ENCODE measurements around the gene IDI2.

Gene IDI2

DNA sequence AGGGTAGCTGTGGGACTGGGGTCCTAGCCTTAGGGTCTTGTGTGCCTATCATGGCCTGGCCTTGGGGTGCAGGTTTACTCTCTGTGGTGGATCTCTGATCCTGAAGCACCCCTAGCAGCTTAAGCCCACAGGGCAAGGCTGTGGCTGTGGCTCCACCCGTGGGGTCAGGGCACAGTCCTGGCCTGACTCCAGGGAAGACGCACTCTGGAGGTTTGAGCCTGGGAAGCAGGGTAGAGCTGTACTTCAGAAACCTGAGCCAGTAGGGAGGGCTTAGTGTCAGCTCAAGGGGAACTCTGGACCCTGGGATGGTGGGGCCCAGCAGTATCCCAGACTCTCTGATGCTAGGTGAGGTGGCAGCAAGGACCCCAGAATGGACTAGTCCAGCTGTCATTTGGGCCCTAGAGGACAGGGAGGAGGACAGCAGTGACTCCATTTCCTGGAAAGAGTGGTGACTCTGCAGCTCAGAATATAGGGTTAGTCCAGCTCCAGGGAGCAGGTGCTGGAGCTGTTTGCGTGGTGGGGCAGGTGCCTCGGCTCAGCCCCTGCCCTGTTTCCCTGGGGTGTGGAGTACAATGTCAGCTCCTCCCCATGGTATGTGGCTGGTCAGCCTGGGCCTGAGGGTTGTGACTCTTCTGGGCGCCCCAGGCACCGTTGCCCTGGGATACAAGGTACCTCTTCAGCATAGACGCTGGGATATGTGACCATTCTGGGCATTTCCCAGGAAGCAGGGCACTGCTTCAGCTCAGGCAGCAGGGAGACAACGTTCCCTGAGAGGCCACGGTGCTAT is 21.6 kb downstream of the IDI2 start:
- DNase-seq, result no peak

DNA sequence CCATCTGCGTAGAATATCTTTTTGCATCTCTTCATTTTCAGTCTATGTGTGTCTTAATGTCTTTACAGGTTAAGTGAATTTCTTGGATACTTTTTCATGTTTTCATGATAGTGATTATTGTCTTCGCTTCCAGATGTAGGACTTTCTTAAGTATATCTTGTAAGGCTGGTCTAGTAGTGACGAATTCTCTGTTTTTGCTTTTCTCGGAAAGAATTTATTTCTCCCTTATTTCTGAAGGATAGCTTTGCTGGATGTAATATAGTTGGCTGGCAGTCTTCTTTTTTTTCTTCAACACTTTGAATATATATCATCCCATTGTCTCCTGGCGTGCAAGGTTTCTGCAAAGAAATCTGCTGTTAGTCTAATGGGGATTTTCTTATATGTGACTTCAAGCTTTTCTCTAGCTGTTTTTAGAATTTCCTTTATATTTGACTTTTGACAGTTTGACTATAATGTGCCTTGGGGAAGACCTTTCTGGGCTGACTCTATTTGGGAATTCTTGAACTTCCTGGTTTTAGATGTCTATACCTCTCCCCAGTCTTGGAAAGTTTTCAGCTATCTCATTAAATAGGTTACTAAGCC is 23.1 kb downstream of the IDI2 start:
- DNase-seq, result no peak

DNA sequence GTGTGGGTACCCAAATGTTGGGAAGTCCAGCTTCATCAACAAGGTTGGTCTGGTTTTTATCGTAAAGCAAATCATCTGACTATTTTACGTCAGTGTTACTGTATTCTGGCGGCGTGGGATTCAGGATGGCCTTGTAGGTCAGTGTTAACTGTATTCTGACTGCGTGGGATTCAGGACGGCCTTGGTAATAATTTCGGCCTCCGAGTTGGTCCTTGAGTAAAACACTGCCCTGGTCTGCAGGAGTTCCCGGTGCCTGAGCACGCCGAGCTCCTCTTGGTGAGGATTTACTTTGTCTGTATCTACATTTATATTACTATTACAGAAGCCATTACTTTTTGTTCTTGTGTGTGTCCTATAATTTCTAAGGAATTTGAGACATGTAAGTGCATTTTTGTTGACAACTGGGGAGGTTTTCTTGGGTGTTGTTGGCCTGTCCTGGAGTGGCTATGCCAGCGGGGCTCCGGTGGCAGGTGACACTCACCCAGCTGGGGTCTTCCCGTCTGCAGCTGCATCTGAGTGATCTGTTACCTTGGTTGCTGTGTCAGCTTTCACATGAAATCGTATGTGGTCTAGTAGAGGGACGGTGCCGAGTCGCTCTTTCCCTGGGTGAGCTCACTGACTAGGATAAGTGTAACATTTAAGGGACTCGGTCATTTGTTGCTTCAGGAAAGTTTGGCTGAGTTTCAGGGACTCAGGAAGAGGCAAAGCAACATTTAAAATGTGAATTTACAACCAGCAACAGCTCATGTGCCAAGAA is 28.2 kb downstream of the IDI2 start:
- no peak for DNase-seq

DNA sequence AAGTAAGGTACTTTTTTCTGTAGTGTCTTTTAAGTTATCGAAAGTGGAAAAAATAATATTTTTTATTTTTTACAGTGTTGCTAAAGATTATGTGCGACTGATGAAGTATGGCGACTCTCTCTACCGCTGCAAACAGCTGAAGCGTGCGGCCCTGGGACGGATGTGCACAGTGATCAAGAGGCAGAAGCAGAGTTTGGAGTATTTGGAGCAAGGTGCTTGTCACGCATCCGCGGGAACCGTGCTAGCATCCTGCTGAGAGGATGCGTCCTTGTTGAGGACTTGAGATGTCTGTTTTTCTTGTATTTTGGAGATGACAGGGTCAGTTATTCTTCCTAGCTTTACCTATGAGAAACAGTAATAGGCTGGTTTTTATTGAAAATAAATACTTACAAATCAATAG is 29.6 kb downstream of the IDI2 start:
- no peak for DNase-seq

DNA sequence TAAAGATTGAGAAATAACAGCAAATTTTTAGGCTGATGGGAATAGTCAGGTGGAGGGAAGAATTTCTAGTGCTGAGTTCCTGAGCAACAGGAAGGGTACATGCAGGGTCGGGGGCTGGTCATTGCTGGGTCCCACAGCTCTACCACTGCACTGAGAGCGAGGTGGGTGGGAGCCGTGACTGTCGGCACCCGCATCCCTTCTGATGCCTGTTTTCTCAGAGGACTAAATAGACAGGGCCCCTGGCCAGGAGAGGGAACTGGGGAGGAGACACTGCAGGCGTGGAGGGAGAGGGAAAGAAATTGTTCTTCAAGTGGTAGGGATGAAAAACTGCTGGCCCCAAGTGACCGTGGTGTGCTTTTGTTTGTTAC is 30.1 kb downstream of the IDI2 start:
- no peak for DNase-seq

DNA sequence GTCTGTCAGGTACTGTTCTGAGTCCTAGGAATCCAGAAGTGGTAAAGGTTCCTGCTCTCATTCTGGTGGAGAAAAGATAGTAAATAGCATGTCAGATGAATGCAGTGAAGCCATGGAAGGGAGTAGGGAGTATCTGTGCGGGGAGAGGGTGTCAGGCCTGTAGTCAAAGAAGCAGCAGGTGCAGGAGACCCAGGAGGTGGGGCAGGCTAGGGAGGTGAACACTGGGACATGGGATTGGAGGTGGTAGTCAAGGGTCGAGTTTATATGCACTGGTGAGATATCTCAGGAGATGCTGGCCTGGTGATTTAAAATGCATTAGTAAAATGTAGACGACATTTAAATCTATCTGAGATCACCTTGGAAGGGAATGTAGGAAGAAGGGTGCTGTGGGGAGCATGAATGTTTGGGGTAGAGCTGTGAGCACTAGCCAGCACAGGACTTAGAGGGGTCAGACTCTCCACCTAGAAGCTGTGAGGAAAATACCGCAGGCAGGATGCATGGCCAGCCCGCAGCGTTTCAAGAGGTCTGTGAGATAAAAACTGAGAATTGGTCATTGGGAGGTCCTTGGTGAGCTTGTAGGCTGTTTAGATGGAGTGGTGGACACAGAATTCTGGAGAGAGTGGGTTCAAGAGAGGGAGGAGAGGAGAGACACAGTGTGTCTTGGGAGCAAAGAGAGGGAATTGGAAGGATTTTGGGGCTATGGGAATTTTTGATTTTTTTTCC is 30.7 kb downstream of the IDI2 start:
- no peak for DNase-seq

DNA sequence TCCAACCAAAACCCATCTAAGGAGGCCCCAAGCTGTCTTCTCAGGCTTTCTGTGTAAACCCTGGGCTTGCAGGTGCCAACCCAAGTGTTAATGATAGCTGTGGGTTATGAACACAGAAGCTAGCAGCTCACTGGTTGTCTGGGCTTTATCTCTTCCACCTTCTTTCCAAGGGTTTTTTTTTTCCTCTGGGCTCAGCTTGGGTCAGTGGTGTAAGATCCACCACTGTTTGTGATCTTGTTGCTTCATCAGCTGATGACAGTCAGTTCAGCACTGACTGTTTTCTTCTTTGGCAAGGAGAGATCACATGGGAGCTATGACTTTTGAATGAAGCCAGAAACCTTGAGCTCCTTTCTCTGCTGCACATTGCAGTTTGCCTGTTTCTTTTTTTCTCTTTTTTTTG is 32.8 kb downstream of the IDI2 start:
- no peak for DNase-seq

DNA sequence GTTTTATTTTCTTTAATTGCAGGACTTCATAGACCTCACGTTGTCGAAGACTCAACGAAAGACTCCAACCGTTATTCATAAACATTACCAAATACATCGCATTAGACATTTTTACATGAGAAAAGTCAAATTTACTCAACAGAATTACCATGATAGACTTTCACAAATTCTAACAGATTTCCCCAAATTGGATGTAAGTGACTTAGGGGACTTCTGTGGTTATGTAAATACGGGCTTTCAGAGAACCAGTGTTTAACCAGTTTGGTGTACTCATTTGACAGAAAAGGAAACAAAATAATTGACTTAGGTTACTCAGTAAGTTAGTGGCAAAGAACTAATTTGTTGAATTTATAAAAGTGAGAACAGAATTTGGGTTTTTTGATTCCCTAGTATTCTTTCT is 33.2 kb downstream of the IDI2 start:
- no peak for DNase-seq

DNA sequence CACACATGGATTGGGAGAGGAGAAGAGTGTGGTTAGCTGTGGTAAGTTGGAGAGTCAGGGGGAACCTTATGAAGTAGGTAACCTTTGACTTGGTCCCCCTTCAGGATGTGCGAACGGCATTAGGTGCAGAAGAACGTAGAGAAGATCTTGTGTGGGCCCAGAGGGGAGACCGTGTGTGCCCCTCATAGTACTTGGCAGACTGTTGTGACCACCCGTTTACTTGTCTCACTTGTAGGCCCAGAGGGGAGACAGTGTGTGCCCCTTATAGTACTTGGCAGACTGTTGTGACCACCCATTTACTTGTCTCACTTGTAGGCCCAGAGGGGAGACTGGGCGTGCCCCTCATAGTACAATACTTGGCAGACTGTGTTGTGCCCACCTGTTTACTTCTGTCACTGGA is 34.9 kb downstream of the IDI2 start:
- DNase-seq, result no peak

DNA sequence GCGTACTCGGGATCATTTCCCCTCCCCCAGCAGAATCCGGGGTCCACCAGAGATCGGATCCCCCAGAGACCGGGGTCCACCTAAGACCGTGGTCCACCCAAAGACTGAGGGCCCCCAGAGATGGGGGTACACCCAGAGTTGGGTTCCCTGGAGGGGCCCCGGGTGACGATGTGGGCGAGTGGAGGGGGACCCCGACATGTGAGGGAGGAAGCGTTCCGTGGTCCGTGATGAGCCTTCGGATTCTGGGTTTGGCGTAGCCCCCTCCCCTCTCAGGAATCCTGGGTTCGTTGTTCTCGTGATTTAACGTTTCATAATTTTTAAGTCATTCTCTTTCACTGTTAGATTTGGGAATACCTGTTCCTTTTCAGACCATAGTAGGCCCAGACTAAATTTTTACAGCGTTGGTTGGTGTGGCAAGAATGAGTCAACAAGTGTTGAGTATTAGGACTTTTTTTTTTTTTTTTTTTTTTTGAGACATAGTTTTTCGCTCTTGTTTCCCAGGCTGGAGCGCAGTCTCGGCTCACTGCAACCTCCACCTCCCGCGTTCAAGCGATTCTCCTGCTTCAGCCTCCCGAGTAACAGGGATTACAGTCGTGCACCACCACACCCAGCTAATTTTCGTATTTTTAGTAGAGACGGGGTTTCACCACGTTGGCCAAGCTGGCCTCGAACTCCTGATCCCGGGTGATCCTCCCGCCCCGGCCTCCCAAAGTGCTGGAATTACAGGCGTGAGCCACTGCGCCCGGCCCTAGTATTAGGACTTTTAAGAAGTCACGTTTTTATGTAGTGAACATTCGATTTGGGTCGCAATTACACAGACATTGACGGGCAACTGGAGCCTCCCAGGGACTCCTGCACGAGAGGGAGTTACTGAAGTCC is 36.8 kb downstream of the IDI2 start:
- DNase-seq, result no peak

DNA sequence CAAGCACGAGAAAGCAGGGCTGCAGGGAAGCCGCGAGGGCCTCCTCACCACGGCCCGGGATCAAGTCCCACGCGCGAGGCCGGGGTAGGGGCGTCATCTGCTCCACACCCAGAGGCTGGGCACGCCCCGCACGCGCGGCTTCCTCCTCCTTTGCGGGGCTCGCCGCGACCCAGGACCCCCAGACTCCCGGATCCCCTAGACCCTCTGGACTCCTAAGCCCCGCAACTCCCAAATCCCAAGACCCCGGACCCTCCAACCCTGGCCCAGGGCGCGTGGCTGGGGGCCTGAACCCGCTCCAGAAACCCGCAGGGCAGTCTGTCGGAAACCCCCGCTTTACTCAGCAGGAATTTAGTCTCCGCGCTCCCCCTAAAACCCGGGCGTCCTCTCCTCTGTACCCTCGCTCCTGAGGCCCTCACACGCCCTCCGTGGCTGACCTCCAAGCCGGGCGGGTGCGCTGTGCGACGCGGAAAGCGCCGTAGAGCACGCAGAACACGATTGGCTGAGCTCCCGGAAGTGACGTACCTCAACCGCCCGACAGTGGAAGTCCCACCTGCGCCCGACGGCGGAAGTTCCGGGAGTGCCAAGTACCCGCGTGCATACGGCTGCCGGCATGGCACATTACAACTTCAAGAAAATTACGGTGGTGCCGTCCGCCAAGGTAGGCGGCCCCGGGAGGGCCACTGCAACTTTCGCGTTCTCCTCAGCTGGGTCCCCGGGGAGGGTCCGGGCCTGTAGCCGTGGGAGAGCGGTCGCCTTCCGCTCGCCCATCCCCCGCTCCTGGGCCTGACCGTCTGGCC is 37.6 kb downstream of the IDI2 start, which contains the start of gene GTPBP4:
Gene GTPBP4 (plus strand): TSS at position 565 of the 797 bp plus-strand sequence. CDS start 46 bp downstream, at position 611.
- DNase-seq, result peak; percentile 89 to 96 (median 94)

DNA sequence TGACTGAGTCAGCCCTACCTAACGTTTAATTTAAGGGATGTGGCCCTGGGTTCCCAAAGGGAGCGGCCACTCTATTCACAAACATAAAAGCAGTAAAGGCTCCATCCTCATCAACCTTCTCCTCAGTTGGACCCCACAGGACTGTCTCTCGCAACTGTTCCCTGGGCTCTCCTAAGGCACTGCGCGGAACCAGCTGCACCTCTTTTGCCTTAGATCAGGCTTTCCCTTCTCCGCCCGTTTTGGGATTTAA is 38.1 kb downstream of the IDI2 start:
- no peak for DNase-seq

DNA sequence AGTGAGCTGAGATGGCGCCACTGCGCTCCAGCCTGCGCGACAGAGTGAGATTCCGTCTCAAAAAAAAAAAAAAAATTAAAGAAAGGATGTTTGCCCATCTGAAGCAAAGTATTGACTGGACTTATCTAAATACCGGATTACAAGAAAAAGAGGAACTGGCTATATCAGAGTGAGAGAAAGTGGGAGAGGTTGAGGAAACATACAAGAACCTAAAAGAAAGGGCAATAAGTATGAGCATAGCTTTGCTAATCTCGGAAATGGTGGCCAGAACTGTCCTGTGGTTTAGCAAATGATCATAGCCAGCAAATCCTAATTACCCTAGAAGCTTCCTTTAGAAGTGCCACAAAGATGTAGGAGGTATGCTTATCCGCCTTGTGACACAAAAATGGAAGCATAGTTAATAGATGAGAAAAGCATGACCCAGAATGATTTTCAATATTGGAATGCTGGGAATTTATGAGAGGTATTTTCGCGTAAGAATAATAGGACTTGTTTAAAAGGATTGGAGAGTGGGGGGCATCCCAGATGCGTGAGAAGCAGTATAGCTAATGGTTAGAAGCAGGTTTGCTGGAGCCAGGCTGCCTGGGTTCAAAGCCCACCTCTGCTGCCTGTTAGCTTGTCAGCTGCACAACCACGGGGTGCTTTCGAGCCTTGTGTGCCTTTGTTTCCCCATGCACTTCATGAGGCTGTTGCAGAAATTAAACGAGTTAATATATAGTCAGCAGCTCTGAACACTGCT is 38.6 kb downstream of the IDI2 start:
- no peak for DNase-seq

DNA sequence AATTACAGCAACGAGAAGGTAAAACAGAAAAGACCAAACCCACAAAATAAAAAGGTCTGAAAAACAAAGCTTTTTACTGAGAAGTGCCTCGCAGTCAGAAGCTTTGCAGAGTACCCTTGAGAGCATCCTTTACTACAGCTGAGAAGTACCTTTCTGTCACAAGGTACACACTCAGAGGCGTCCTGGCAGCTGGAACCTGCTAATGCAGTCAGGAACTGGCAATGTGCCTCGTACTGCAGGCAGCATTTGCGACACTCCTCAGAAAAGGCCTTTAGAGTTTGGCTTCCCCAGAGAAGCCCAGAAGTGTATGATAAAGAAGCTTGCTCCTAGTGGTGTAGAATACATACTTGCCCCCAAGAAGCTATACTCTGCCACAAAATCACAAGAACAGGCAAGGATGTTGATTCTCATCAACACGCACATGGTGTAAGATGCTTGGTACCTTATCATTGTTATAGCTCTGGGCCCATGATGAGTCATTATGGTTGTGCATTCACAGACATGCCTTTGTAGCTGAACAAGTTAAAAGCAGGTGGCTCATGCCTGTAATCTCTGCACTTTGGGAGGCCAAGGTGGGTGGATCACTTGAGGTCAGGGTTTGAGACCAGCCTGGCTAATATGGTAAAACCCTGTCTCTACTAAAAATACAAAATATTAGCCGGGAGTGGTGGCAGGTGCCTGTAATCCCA is 39.4 kb downstream of the IDI2 start:
- DNase-seq, result no peak

DNA sequence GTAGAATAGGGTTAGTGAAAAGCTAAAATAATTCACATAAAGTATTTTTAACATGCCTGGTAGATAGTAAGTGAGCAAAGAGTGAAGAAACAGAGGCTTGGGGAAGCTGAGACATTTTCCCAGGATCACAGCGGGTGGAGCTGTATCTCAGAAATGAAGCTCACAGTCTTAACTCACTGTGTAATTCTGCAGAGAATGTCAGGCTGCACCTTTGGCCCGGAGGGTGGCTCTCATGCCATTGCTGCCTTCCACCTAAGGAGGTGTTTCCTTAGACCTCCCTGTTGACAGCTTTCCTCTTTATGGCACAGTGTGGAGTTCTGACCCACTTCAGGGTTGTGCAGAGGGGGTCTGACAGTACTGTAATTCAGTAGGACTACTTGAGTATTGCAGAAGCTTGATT is 40.3 kb downstream of the IDI2 start:
- no peak for DNase-seq

DNA sequence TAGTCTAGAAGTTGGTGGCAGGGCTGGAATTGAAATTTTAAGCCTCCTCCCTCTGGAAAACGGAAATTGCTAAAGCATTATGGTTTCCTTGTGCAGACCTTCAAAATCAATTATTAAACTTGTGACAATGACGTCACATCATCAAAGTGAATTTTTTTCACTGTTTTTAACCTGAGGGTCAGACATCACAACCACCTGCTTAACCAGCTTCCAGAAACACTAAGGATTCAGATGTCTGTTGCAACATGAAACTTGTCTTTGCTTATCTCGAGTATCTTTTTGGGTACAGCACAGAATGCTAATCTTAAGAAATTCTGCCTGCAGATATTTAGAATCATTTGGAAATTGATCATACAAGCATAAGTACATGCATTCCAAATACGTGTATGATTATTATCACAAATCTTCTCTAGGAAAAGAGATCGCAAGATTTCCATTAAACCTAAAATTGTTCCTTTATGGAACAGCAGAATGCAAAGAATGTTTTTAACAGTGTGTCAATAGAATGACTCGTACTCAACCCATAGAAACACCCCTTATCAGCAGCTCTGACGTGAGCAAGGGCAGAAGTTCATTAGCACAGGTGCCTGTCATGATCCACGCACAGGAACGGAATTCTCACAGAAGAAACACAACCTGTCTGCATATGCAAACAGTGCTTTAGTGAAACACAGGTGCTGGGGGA is 41.5 kb downstream of the IDI2 start:
- no peak for DNase-seq

DNA sequence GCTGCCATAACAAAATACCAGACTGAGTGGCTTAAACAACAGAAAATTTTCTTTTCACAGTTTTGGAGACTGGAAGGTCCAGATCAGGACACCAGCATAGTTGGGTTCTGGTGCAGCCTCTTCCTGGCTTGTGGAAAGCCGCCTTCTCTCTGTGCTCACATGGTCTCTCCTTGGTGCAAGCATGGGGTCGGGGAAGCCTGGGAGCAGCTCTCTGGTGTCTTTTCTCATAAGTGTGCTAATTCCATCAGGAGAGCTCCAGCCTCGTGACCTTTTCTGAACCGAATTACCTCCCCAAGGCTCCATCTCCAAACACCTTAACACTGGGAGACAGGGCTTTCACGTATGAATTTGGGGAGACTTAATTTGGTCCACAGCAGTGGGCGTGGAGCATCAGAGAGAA is 42.3 kb downstream of the IDI2 start:
- no peak for DNase-seq

DNA sequence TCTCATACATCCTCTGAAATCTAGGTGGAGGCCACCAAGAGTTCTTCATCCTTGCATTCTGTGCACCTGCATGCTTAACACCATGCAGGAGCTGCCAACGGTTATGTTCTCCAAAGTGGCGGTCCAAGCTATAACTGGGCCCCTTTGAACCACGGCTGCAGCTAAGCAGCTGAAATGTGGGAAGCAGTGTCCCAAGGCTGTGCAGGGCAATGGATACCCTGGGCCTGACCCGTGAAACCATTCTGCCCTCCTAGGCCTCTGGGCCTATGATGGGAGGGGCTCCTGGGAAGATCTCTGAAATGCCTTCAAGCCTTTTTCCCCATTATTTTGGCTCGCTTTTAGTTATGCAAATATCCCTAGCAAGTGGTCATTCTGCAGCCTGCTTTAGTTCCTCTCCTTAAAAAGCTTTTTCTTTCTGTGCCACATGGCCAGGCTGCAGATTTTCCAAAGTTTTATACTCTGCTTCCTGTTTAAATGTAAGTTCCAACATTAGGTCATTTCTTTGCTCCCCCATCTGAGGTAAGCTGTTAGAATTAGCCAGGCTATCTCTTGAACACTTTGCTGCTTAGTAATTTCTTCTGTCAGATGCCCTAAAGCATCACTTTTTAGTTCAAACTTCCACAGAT is 45.1 kb downstream of the IDI2 start:
- DNase-seq, result no peak

DNA sequence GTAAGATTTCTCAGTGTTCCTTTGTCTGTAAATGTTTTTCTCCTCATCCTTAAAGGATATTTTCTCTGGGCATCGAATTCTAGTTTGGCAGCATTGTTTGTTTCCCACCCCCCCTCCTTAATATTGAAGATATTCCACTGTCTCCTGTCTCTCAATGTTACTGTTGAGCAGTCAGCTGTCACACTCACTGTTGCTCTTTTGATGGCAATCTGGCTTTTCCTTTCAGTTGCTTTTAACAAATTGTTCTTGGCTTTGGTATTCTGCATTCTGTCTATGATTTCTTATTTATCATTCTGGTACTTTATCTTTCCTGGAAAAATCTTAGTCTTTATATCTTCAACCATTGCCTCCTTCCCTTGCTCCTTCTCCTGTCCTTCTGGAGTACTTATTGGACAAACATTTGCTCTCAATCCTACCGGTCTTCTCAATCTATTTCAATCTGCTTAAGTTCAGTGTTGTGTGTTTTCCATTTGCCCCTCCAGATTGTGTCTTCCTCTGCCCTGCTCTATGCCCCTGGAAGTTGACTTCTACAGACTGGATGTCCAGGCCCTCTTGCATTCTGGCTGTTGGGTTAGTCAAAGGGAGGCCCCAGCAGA is 46.7 kb downstream of the IDI2 start:
- no peak for DNase-seq
